IPS DF 4.7 (cell line): ENCODE measurements around the gene TAX1BP1.
A peak's percentile ranks its signal among the peaks of the same experiment; 100 is the strongest.
"Not testable (repeated sequence)": the region's sequence is repeated elsewhere in the genome, so short reads cannot be mapped to it uniquely, and the experiment has no call there.

Experiments used
- DNase-seq: peaks from one replicate; pipeline ENCODE4 v3.0.0-alpha.2; 2013; ENCODE audit warnings: low spot score; ENCODE audit errors: extremely low read depth

Gene TAX1BP1

GRCh38 chr7:27739301-27739908 lies 557 bp upstream of the TAX1BP1 start:
- DNase-seq: no peak

GRCh38 chr7:27740449-27741086 lies 606 bp downstream of the TAX1BP1 start:
- peak; percentile 53 for DNase-seq

- not testable (repeated sequence) for DNase-seq
These were observed 2.2 kb downstream of the TAX1BP1 start for GRCh38 chr7:27742091-27742710.

GRCh38 chr7:27745064-27745583 lies 5.2 kb downstream of the TAX1BP1 start:
- peak; percentile 58 for DNase-seq

GRCh38 chr7:27746486-27746885 lies 6.5 kb downstream of the TAX1BP1 start:
- no peak for DNase-seq

GRCh38 chr7:27746978-27747377 lies 7.0 kb downstream of the TAX1BP1 start:
- no peak for DNase-seq

- no peak for DNase-seq
These were observed 7.8 kb downstream of the TAX1BP1 start for GRCh38 chr7:27747589-27748368.

- DNase-seq: no peak
These were observed 10.4 kb downstream of the TAX1BP1 start for GRCh38 chr7:27750316-27750715.

GRCh38 chr7:27751888-27752660 lies 12.1 kb downstream of the TAX1BP1 start:
- no peak for DNase-seq

- no peak for DNase-seq
These were observed 13.9 kb downstream of the TAX1BP1 start for GRCh38 chr7:27753863-27754262.

GRCh38 chr7:27756298-27756697 lies 16.3 kb downstream of the TAX1BP1 start:
- no peak for DNase-seq

GRCh38 chr7:27759491-27759890 lies 19.5 kb downstream of the TAX1BP1 start:
- no peak for DNase-seq

- no peak for DNase-seq
These were observed 22.1 kb downstream of the TAX1BP1 start for GRCh38 chr7:27762062-27762461.

GRCh38 chr7:27763983-27764508 lies 24.1 kb downstream of the TAX1BP1 start:
- DNase-seq: no peak

GRCh38 chr7:27765841-27766240 lies 25.9 kb downstream of the TAX1BP1 start:
- DNase-seq: no peak

GRCh38 chr7:27767374-27767773 lies 27.4 kb downstream of the TAX1BP1 start:
- no peak for DNase-seq

- DNase-seq: no peak
These were observed 31.1 kb downstream of the TAX1BP1 start for GRCh38 chr7:27771111-27771510.

GRCh38 chr7:27774717-27775328 lies 34.9 kb downstream of the TAX1BP1 start:
- no peak for DNase-seq

GRCh38 chr7:27775782-27776181 lies 35.8 kb downstream of the TAX1BP1 start:
- no peak for DNase-seq

- no peak for DNase-seq
These were observed 37.7 kb downstream of the TAX1BP1 start for GRCh38 chr7:27777662-27778061.
